HG02884 (cell line): ENCODE measurements around the gene PTGER1.

Experiments
- ATAC-seq: cut with Tn5 transposase; IDR thresholded peaks from one replicate; pipeline ENCODE4 v1.9.1; 2021; ENCODE audit warnings: mild to moderate bottlenecking, moderate library complexity; ENCODE audit not compliant: unreplicated experiment

The PTGER1 gene

GRCh38 chr19:14443632-14444216 lies 31.4 kb downstream of the PTGER1 start:
- ATAC-seq: no peak

- no peak for ATAC-seq
Measured at GRCh38 chr19:14442891-14443631, 32.1 kb downstream of the PTGER1 start.

GRCh38 chr19:14441041-14441938 lies 33.9 kb downstream of the PTGER1 start:
- ATAC-seq: no peak

GRCh38 chr19:14440049-14440448 lies 35.1 kb downstream of the PTGER1 start:
- peak; percentile 55 for ATAC-seq

- ATAC-seq: no peak
Measured at GRCh38 chr19:14439014-14439413, 36.1 kb downstream of the PTGER1 start.

- no peak for ATAC-seq
Measured at GRCh38 chr19:14437578-14438140, 37.5 kb downstream of the PTGER1 start.

GRCh38 chr19:14435320-14436050 lies 39.7 kb downstream of the PTGER1 start:
- ATAC-seq: no peak

GRCh38 chr19:14434543-14435319 lies 40.4 kb downstream of the PTGER1 start:
- ATAC-seq: no peak

- ATAC-seq: no peak
Measured at GRCh38 chr19:14433554-14434501, 41.3 kb downstream of the PTGER1 start.

GRCh38 chr19:14432791-14433553 lies 42.2 kb downstream of the PTGER1 start, which contains the start of gene PKN1:
PKN1 (plus strand) TSS chr19:14433306; CDS start chr19:14433522, 216 bp downstream.
- ATAC-seq: no peak

GRCh38 chr19:14430712-14431111 lies 44.4 kb downstream of the PTGER1 start:
- no peak for ATAC-seq

GRCh38 chr19:14428882-14429416 lies 46.2 kb downstream of the PTGER1 start:
- ATAC-seq: no peak

GRCh38 chr19:14427461-14427860 lies 47.7 kb downstream of the PTGER1 start:
- ATAC-seq: no peak

GRCh38 chr19:14425696-14426138 lies 49.4 kb downstream of the PTGER1 start:
- ATAC-seq: no peak
